Neuronal stem cell (in vitro differentiated cells): Measurements from ENCODE around the gene CAV3.
A peak's percentile ranks its signal among the peaks of the same experiment; 100 is the strongest.

Experiments
- DNase-seq: peaks from one replicate; pipeline ENCODE4 v3.0.0-alpha.2; 2013; ENCODE audit warnings: low spot score
- H2AFZ ChIP-seq: one replicate; pipeline ENCODE4 v1.6.1; 2013; ENCODE audit warnings: mild to moderate bottlenecking, low read length, inconsistent platforms
- H2AK5ac ChIP-seq: 2 replicates; pipeline ENCODE4 v1.6.1; 2013; ENCODE audit warnings: low read depth, mild to moderate bottlenecking, inconsistent platforms, low read length, moderate library complexity, mixed read lengths
- H2BK120ac ChIP-seq: 2 replicates; pipeline ENCODE4 v1.6.1; 2013; ENCODE audit warnings: low read depth, mild to moderate bottlenecking, inconsistent platforms, low read length, moderate library complexity, mixed read lengths
- H2BK12ac ChIP-seq: one replicate; pipeline ENCODE4 v1.6.1; 2013; ENCODE audit warnings: low read length, inconsistent platforms
- H2BK15ac ChIP-seq: 2 replicates; pipeline ENCODE4 v1.6.1; 2013; ENCODE audit warnings: mild to moderate bottlenecking, low read length, inconsistent platforms, mixed read lengths
- H2BK5ac ChIP-seq: one replicate; pipeline ENCODE4 v1.6.1; 2013; ENCODE audit warnings: inconsistent platforms, mild to moderate bottlenecking, low read length, moderate library complexity
- H3K14ac ChIP-seq: one replicate; pipeline ENCODE4 v1.6.1; 2013; ENCODE audit warnings: low read length, inconsistent platforms
- H3K18ac ChIP-seq: 2 replicates; pipeline ENCODE4 v1.6.1; 2013; ENCODE audit warnings: low read length, inconsistent platforms
- H3K23ac ChIP-seq: 2 replicates; pipeline ENCODE4 v1.6.1; 2013; ENCODE audit warnings: low read depth, mild to moderate bottlenecking, mixed read lengths, low read length, inconsistent platforms; ENCODE audit not compliant: poor library complexity
- H3K27ac ChIP-seq: replicated peaks from 3 replicates; pipeline ENCODE4 v1.5.1; 2013; ENCODE audit warnings: low read length, inconsistent platforms
- H3K27me3 ChIP-seq, 3 experiments: 2 replicates each; pipeline ENCODE4 v1.6.1; 2013; ENCODE audit warnings: low read length in 3 of 3, mild to moderate bottlenecking in 2 of 3, inconsistent platforms in 1 of 3, low read depth in 1 of 3, mixed read lengths in 1 of 3, moderate library complexity in 1 of 3; ENCODE audit not compliant: control insufficient read depth in 3 of 3, insufficient read depth in 3 of 3
- H3K36me3 ChIP-seq, 2 donors: replicated peaks in 1 of 2; 2 replicates each; pipeline ENCODE4 v1.6.1; 2013; ENCODE audit warnings: low read length in 2 of 2; ENCODE audit not compliant: control insufficient read depth in 2 of 2, insufficient read depth in 2 of 2
- H3K4ac ChIP-seq: 2 replicates; pipeline ENCODE4 v1.6.1; 2013; ENCODE audit warnings: inconsistent platforms, mild to moderate bottlenecking, low read length, moderate library complexity
- H3K4me1 ChIP-seq, 2 donors: 1 replicate in 1 of 2; 2 replicates in 1 of 2; pipeline ENCODE4 v1.6.1; 2013; ENCODE audit warnings: low read length in 2 of 2, low read depth in 1 of 2; ENCODE audit not compliant: control insufficient read depth in 2 of 2, insufficient read depth in 1 of 2
- H3K4me2 ChIP-seq: one replicate; pipeline ENCODE4 v1.6.1; 2013; ENCODE audit warnings: mild to moderate bottlenecking, low read length, inconsistent platforms; ENCODE audit not compliant: insufficient read depth, poor library complexity, severe bottlenecking
- H3K4me3 ChIP-seq, 2 donors: 2 replicates each; pipeline ENCODE4 v1.5.1; 2013; ENCODE audit warnings: low read length in 2 of 2, mild to moderate bottlenecking in 2 of 2, inconsistent platforms in 1 of 2, moderate library complexity in 1 of 2
- H3K79me1 ChIP-seq: one replicate; pipeline ENCODE4 v1.6.1; 2013; ENCODE audit warnings: low read depth, mild to moderate bottlenecking, inconsistent platforms, low read length, moderate library complexity
- H3K9ac ChIP-seq: one replicate; pipeline ENCODE4 v1.6.1; 2013; ENCODE audit warnings: mild to moderate bottlenecking, low read depth, low read length, inconsistent platforms; ENCODE audit not compliant: poor library complexity
- H3K9me3 ChIP-seq, 2 donors: replicated peaks in 1 of 2; 2 replicates each; pipeline versions ENCODE3 to v1.6.1; 2013; ENCODE audit warnings: low read length in 2 of 2, mild to moderate bottlenecking in 2 of 2, inconsistent platforms in 1 of 2, low read depth in 1 of 2, mixed read lengths in 1 of 2, moderate library complexity in 1 of 2; ENCODE audit not compliant: control insufficient read depth in 2 of 2, insufficient read depth in 1 of 2
- H4K8ac ChIP-seq: one replicate; pipeline ENCODE4 v1.6.1; 2013; ENCODE audit warnings: low read depth, mild to moderate bottlenecking, inconsistent platforms, low read length, moderate library complexity
- H4K91ac ChIP-seq: one replicate; pipeline ENCODE4 v1.6.1; 2013; ENCODE audit warnings: low read length, low read depth, mild to moderate bottlenecking, inconsistent platforms; ENCODE audit not compliant: poor library complexity
- WGBS, 2 donors: extraction: QIAGEN DNeasy Blood & Tissue Kit; methylation state at CpG; one replicate each; pipeline ENCODE4 v1.1.7; 2013; ENCODE audit warnings: missing lambda C conversion rate in 2 of 2, mixed read lengths in 1 of 2; ENCODE audit not compliant: insufficient read length in 2 of 2, insufficient replicate concordance in 1 of 2; ENCODE audit errors: extremely low coverage in 2 of 2; 5-methylcytosine and 5-hydroxymethylcytosine counted together

The CAV3 gene

GRCh38 chr3:8736436-8736835 is 2.8 kb downstream of the CAV3 start:
- Histone ChIP-seq H3K79me1 (no peaks in the 10 kb centered on the region), H3K14ac (no peak overlapping the region), H2BK5ac (no peak overlapping the region), H2BK12ac (no peak overlapping the region), H3K18ac (peak overlapping the region; percentile 74), H2BK120ac (no peak overlapping the region), H4K91ac (no peak overlapping the region), H3K9me3 (no peaks in the 10 kb centered on the region), H3K4ac (no peak overlapping the region), H3K27ac (no peak overlapping the region), H2BK15ac (no peak overlapping the region), H3K9ac (no peak overlapping the region), H4K8ac (no peak overlapping the region), H2AK5ac (no peak overlapping the region), H2AFZ (no peak overlapping the region), H3K27me3 (no peaks in the 10 kb centered on the region), H3K23ac (no peak overlapping the region), H3K4me1 (peaks cover 6 to 11% of the 10 kb centered on the region in 2 donors), H3K4me3 (no peak overlapping the region), H3K4me2 (no peak overlapping the region), H3K36me3 (no peaks in the 10 kb centered on the region)
- no peak for DNase-seq
- no CpG with 5 or more reads among the region's 11 CpGs for WGBS, 2 donors

- no peaks in the 10 kb centered on the region for H3K9me3 ChIP-seq
These were observed 3.7 kb downstream of the CAV3 start for GRCh38 chr3:8737301-8737700.

GRCh38 chr3:8737823-8738222 is 4.2 kb downstream of the CAV3 start:
- no peaks in the 10 kb centered on the region for H3K27me3 ChIP-seq
- no peak overlapping the region for H2BK120ac ChIP-seq
- peak overlapping the region; percentile 80 for H3K23ac ChIP-seq
- H3K4ac ChIP-seq: no peak overlapping the region
- no peaks in the 10 kb centered on the region for H3K79me1 ChIP-seq
- no peak overlapping the region for H3K27ac ChIP-seq
- H3K4me1 ChIP-seq: peaks cover 11 to 15% of the 10 kb centered on the region in 2 donors
- peak overlapping the region; percentile 86 for H2BK12ac ChIP-seq
- no peak overlapping the region for H3K14ac ChIP-seq
- peak overlapping the region; percentile 38 for H4K91ac ChIP-seq
- H2BK15ac ChIP-seq: peak overlapping the region; percentile 49
- no peak overlapping the region for H2BK5ac ChIP-seq
- no peak for DNase-seq
- no peak overlapping the region for H3K4me2 ChIP-seq
- H3K36me3 ChIP-seq: no peaks in the 10 kb centered on the region
- H3K9me3 ChIP-seq: no peaks in the 10 kb centered on the region
- H3K4me3 ChIP-seq: no peak overlapping the region
- no peak overlapping the region for H3K9ac ChIP-seq
- no peak overlapping the region for H4K8ac ChIP-seq
- H2AK5ac ChIP-seq: peak overlapping the region; percentile 36
- no peak overlapping the region for H2AFZ ChIP-seq
- H3K18ac ChIP-seq: peak overlapping the region; percentile 84

More at GRCh38 chr3:8737301-8737700, 3.7 kb downstream of the CAV3 start:
- Histone ChIP-seq H3K79me1 (no peaks in the 10 kb centered on the region), H2AFZ (no peak overlapping the region), H3K4me2 (no peak overlapping the region), H3K27ac (no peak overlapping the region), H3K9ac (no peak overlapping the region), H3K4me3 (no peak overlapping the region), H3K23ac (peak overlapping the region; percentile 80), H2BK12ac (peak overlapping the region; percentile 86), H4K8ac (no peak overlapping the region), H4K91ac (peak overlapping the region; percentile 38), H3K36me3 (no peaks in the 10 kb centered on the region), H2BK120ac (no peak overlapping the region), H2BK15ac (peak overlapping the region; percentile 49), H3K4ac (no peak overlapping the region), H2AK5ac (peak overlapping the region; percentile 36), H3K27me3 (no peaks in the 10 kb centered on the region), H3K4me1 (peaks cover 11 to 14% of the 10 kb centered on the region in 2 donors), H3K14ac (no peak overlapping the region), H2BK5ac (no peak overlapping the region), H3K18ac (peak overlapping the region; percentile 84)
- no peak for DNase-seq
- no CpG with 5 or more reads among the region's 4 CpGs for WGBS, 2 donors

GRCh38 chr3:8738639-8739038 is 5.0 kb downstream of the CAV3 start:
- Histone ChIP-seq H2AFZ (no peak overlapping the region), H3K4me2 (no peak overlapping the region), H3K23ac (no peak overlapping the region), H3K4me3 (no peak overlapping the region), H3K27ac (no peak overlapping the region), H2BK12ac (no peak overlapping the region), H2BK5ac (no peak overlapping the region), H2BK15ac (no peak overlapping the region), H2BK120ac (no peak overlapping the region), H4K8ac (no peak overlapping the region), H3K14ac (no peak overlapping the region), H3K4me1 (peaks cover 11 to 18% of the 10 kb centered on the region in 2 donors), H2AK5ac (no peak overlapping the region), H3K18ac (no peak overlapping the region), H3K36me3 (no peaks in the 10 kb centered on the region), H3K79me1 (no peaks in the 10 kb centered on the region), H3K4ac (no peak overlapping the region), H3K9ac (no peak overlapping the region), H3K9me3 (no peaks in the 10 kb centered on the region), H4K91ac (no peak overlapping the region), H3K27me3 (no peaks in the 10 kb centered on the region)
- DNase-seq: no peak
- WGBS, 2 donors: no CpG with 5 or more reads among the region's 3 CpGs
